HL-60/S4 treated with retinoic acid at 250 ng/mL for 4 days and 3 days (cell line): ENCODE results near the gene ACER1.
"Not testable (repeated sequence)": the region's sequence is repeated elsewhere in the genome, so short reads cannot be mapped to it uniquely, and the experiment has no call there.

Source experiments
- in situ Hi-C: fragments of 300-500 bp; cut with MboI; formaldehyde crosslinking; loops from 2 replicates; pipeline ENCODE4 v1.7.0; 2022; ENCODE audit warnings: low sequenced_read_pairs

The ACER1 gene

GRCh38 chr19:6292006-6292405 is 41.4 kb downstream of the ACER1 start:
- in situ Hi-C loops, result no loop called here

GRCh38 chr19:6288737-6289136 is 44.7 kb downstream of the ACER1 start:
- in situ Hi-C loops, result no loop called here

GRCh38 chr19:6287269-6287885 is 46.0 kb downstream of the ACER1 start:
- in situ Hi-C loops, result no loop called here

GRCh38 chr19:6286676-6287075 is 46.7 kb downstream of the ACER1 start:
- in situ Hi-C loops, result no loop called here

GRCh38 chr19:6282393-6282792 is 51.0 kb downstream of the ACER1 start:
- in situ Hi-C loops, result not testable (repeated sequence)

GRCh38 chr19:6279931-6280591 is 53.4 kb downstream of the ACER1 start, which contains the start of gene MLLT1:
Gene MLLT1 (minus strand): TSS chr19:6279975. CDS start chr19:6279784, 191 bp downstream.
- in situ Hi-C loops, result no loop called here

GRCh38 chr19:6279620-6279930 is 53.8 kb downstream of the ACER1 start:
- in situ Hi-C loops, result no loop called here

- in situ Hi-C loops, result no loop called here
Observed at GRCh38 chr19:6278740-6279619, 54.4 kb downstream of the ACER1 start.

- in situ Hi-C loops, result no loop called here
Observed at GRCh38 chr19:6278051-6278450, 55.4 kb downstream of the ACER1 start.

GRCh38 chr19:6276447-6276846 is 57.0 kb downstream of the ACER1 start:
- in situ Hi-C loops, result no loop called here

- in situ Hi-C loops, result no loop called here
Observed at GRCh38 chr19:6275170-6275744, 58.2 kb downstream of the ACER1 start.

- in situ Hi-C loops, result no loop called here
Observed at GRCh38 chr19:6274756-6275155, 58.7 kb downstream of the ACER1 start.

GRCh38 chr19:6273701-6274601 is 59.5 kb downstream of the ACER1 start:
- in situ Hi-C loops, result no loop called here

GRCh38 chr19:6272913-6273600 is 60.4 kb downstream of the ACER1 start:
- in situ Hi-C loops, result no loop called here

- in situ Hi-C loops, result no loop called here
Observed at GRCh38 chr19:6272411-6272791, 61.0 kb downstream of the ACER1 start.

GRCh38 chr19:6271721-6272410 is 61.5 kb downstream of the ACER1 start:
- in situ Hi-C loops, result no loop called here

GRCh38 chr19:6271251-6271650 is 62.2 kb downstream of the ACER1 start:
- in situ Hi-C loops, result no loop called here

- in situ Hi-C loops, result no loop called here
Observed at GRCh38 chr19:6270822-6271221, 62.6 kb downstream of the ACER1 start.

GRCh38 chr19:6270076-6270745 is 63.2 kb downstream of the ACER1 start:
- in situ Hi-C loops, result no loop called here
